ENCODE data around the gene CCDC148.

The CCDC148 gene

DNA sequence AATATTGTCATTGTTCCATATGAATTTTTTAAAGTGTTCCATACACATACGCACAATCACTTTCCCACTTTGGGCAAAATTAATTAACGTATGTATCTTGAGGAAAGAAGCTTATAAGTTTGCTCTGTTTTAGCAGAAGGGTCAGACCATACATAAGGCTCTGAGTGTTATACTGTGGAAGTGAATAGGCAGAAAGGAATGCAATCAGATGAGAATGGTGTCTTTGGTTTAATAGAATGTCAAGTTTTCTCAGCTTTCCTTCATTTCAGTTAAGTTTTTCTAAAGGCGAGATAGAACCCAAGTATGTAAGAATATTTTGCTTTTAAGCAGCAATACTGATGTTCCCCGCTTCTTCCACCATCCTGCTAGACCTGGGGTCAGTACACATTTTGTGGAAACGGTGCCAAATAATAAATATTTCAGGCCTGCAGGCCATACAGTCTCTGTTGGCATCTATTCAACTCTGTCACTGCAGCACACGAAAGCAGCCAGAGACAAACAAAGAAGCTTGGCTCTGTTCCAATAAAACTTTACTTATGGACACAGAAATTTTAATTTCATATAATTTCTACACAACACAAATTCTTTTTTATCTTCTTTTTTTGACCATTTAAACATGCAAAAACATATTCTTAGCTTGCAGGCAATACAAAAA lies 254.3 kb downstream of the CCDC148 start:
- DNase-seq, result no peak

DNA sequence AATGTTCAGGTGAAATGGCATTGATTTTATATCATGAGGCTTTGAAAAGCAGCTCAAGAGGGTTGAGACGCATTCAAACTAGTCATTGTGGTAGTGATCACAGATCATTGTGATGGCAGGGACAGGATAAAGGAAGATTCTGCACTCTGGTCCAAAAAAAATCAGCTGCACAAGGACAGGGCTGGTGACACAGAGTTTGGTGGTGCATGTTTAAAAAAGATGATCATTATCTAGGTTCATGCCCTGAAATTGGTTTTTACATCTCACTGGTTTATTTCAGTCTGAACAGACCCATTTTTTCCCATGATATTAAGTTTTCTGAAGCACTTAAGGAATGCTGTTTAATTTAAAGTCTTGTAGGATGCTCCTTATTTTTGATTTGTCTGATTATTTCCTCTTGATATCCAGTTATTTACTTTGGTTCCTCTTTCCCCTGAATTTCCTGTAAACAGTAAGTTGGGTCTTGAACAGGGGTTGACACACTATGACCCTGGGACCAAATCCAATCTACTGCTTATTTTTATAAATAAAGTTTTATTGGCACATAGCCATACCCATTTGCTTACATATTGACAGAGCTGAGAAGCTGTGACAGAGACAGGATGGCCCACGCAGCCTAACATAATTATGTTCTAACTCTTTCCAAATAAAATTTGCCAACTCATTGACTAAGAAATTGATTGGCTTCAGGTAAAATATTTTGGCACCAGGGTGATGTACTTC lies 256.5 kb downstream of the CCDC148 start:
- DNase-seq, result no peak

DNA sequence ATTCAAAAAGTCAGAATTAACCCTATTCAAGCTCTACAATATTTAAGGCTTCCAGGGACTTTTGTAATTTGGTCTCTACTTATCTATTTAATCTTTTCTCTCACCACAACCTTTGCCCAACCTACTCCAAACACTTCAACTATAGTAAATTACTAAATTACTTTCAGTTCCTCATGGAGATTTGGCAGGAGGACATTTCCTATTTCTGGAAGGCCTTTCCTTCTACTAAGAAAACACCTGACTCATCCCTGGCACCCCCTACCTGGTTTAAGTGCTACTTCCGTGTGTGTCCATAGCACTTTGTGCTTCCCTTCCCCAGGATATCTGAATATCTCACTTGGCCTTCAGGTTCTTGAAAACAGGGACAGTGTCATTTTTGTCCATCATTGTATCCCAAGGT lies 258.6 kb downstream of the CCDC148 start:
- DNase-seq, result no peak

DNA sequence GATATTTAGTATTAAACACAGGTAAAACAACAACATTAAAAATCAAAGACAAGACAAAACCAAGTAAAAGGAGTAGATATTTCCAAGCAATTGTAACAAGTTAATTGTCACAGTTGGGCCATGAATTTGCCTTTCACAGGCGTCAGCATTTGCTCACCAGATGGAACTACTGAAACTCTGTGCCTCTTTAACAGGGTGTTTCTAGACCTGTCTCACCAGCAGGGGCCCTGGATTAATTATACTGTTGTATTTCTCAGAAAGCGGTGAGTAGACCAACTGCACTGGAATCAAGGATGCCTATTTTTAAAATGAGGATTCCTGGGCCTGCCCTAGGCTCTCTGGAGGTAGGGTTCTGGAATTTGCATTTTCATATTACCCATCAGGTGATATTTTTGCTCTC lies 262.3 kb downstream of the CCDC148 start:
- DNase-seq, result peak; percentile 13 to 66

DNA sequence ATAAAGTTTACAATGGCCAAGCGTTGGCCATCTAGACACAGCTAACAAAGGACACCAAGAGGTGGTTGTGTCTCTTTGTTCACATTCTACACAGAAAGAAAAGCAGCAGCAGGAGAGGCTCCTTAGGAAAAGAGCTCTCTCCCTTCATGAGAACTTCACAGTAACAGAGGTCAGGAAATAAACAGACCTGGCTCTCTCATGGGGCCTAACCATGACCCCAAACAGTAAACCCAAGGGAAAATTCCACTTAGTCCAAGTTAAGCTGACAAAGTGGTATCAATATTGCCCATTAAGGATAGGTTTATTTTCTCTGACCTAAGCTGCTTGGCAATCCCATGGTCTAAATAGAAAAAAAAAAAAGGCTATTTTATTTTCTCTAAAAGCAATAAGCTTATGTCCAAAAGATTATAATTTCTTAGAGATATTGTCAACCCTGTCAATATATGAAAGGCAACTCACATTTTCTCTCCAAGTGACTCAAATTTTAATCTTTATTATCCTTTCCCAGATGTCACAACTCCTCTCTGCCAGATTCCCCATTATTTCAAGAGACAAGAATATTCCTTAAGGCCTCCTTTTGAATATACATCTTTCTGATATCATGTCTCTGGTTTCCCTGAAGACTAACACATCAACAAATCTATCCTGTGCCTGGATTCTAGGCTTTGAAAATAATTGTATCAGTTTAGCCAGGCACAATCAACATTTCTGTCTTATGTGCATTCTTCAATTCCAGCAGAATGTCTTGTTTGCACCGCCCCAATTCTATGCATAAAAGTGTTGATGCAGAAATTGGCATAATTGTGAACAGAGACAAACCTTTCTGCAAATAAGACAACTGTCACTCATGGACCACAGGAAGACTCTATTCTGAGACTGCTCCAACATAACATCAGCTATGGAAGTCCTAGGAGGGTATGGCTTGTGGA lies 263.8 kb downstream of the CCDC148 start:
- DNase-seq, result peak in 1 of 2 experiments; percentile 49

DNA sequence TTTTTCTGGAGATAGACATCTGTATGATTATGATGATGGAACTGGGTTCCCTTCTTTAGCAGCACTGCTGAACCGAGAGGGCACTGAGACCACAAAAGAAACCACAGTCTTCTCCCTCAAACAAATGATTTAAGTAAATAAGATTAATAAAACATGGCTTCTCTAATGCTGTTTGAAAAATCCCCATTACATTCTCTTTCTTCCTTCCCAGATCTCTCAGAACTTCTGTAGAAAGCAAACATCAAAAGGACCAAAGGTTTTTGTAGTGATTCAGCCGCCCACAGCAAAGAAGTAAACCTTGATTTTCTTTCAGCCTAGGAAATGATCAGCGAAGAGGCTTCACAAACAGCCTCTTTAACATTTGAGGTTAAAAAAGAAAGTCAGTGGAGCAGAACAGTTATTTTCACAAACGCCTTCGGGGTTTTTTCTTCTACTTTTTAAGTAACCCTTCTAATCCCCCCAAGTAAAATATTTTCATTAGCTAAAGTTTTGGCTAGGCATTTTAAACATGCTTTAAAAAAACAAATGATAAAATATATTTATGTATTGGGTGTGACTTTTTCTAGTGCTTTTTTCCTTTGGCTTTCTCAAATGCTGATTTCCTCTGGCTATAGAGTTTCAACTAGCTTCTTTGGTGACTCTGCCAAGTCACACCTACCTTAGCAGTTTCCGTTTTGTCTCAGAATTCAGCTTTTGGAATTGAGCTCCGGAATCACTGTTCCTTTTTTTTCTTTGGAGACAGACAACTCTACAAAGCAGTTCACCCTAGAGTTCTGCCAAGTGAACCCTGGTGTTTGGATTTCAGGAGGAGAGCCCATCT lies 265.3 kb downstream of the CCDC148 start:
- DNase-seq, result no peak

DNA sequence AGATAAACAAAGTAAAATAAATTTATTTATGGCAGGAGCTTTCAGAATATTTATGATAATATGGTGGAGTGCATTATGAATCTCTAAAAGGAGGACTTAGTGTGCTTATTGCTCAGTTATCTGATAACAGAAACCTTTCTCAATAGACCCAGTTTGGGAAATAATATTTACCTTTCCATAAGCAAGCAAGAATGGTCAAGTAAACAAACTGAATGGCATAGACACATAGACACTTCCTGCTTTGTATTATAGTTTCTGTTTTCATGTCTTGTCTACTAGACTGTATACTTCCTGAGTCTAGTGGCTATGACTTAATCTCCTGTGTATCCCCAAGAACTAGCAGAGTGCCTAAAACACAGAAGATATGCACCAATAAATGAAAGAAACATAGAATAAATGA lies 267.0 kb downstream of the CCDC148 start:
- no peak for DNase-seq

DNA sequence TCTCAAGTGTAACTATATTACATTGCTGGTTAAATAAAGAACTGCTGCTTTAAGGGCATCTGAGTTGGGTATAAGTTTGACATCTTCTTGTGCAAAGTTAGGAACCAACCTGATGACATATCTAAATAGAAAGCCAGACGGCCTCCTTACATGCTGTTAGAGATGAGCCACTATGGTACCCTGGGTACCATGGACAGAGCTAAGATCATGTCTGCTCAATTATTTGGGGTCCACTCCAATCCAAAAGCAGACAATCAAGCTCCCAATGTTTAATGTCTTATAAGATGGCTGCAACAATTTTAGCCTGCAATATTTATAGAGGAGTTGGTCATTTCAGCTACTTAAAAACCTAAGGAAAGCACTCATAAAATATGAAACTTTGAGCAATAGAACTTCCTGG lies 268.6 kb downstream of the CCDC148 start:
- DNase-seq, result no peak

DNA sequence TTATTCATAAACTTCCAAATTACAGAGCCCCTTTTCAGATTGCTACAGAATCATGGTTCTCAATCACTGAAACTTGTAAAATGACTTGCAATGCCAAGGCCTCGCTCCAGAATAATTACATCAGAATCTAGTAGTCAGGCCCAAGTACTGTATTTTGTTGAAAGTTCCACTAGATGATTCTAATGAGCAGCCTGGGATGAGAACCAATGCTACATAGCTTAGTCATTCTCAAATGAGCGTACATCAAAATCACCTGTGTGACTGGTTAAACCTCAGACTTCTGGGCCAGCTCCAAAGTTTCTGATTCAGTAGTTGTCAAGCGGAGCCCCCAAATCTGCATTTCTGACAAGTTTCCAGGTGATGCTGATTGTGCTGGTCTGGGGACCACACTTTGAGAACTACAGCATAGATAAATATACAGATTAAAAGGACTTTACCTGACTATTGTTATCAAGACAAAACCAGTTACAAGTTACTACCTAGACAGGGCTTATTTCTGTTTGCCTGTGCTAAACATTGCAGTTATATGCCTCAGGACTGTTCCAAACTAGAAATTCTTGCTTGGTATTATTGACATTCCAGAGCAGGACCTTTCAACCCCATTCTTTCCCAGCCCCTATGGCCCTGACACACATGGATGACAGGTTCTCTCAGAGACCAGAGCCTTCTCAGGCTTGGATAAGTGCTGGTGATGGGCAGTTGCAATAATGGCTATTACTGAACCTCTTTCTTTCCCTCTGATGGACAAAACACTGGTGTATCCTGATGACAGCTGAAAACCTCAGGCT lies 271.8 kb downstream of the CCDC148 start:
- no peak for DNase-seq

DNA sequence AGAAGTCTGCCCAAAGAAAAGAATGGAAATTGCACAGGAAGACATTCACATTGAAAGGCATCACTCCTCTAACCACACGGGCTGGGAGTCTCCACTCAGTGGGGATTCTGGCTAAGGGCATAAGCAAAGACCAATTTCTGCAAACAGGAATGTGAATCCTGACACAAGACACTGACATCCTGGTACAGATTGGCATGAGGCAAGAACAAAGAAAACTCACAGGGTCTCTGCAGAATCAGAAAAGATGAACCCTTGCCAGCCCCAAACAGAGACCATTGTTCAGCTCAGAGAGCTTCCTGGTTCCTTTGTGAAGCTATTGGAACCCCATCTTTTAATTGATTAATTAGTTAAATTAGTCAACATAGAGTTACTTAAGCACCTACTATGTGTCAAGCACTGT lies 272.6 kb downstream of the CCDC148 start:
- DNase-seq, result no peak

DNA sequence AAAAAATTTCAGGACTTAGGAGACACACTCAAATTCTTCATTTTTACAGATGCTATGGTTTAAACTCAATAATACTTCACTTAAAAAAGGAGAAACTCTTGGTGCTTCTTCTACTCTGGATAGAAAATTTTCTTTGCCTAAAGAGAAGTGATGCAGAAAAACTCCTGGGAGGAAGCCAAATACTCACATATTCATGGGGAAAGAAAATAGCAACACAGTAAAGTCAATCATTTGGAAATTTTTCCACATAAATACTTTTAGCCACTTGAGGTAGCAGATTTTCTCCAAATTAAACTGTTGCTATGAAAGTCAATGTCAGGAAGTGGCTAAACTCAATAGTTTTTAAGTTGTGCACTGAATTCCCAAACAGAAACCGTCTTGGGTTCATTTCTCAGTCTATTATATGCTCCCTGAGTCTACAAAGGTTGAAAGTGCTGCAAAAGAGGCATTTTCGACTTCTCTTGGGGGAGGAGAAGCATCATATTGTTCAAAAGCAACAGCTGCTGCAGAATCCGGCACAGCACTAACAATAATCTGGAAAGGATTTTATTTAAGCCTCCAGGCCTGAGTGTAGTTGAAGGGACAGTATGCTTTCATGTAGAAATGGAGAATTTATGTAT lies 273.8 kb downstream of the CCDC148 start:
- DNase-seq, result peak in 1 of 2 experiments; percentile 68

DNA sequence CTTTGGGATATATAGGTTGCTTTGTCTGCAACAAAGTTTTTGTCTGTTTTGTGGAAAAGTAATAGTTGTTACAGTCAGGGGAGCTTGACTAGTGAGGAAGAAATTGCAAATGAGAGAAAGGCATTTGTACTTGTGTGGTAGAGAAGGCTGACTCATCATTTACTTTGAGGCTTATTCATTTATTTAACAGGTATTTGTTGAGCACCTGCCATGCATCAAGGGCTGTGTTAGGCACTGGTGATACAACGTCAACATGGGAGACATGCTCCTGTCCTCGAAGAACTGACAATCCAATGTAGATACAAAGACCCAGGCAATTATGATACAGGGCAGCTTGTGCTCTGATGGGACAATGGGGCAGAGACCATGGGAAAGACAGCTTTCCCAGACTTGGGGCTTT lies 275.4 kb downstream of the CCDC148 start:
- no peak for DNase-seq

DNA sequence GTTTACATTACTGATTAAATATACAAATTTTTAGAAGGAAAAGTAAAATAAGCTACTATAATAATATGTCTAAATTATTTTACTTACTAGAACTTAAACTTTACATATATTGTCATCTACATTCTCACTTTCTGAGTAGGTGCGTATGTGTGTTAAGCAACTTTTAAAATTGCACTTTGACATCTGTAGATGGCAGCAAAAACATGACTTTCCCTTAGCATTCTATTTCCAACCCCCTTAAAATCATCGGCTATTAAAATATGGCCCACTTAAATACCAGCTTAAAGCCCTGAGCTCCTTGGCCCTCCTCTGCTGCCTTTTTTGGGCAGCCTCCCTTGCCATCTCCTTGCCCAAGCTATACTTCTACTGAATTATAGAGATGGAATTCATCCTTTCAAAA lies 276.9 kb downstream of the CCDC148 start:
- DNase-seq, result peak; percentile 21 to 78

DNA sequence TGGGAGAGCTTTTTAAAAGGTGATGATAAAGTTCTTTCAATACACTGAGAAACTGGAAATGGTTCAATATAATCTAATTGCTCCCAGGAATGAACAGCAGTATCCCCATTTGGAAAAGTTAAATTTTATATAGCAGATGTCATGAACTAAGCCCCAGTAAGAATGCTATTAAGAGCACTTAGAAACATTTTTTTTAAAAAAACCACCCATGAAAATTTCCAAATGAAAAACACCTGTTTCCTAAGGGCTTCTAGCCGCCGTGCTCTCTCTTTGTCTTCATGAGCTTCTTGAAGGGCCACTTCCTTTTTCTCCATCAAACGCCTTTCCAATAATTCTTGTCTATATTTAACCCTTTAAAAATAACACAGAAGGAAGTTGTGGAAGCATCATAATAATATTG lies 277.9 kb downstream of the CCDC148 start:
- peak; percentile 42 to 86 for DNase-seq

DNA sequence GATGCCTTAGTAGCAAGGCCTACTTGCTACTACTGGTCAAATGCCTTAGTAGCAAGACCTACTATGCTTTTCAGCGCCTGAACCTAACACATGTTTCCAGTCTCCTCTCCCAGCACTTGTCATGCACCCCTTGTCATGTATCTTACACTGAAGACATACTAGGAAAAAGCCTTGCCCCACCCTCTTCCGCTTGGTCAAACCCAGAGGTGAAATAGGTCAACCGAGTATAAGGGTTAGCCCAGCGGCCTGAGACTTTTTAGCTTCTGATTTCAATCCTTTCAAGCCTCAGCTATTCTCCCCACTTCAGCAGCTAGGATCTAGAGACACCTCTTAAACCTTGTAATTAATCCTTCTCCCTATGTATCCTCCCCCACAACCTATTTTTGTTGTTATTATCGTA lies 281.6 kb downstream of the CCDC148 start:
- DNase-seq, result no peak

DNA sequence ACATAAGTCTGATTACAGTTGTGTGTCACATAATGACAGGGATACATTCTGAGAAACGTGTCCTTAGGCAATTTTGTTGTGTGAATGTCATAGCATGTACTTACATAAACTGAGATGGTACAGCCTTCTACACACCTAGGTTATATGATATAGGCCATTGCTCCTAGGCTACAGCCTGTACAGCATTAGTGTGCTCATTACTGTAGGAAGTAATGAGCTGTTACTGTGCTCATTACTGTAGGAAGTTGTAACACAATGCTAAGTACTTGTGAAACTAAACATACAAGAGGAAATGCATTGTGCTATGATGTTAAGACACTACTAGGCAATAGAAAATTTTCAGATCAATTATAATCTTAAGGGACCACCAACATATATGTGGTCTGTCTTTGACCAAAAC lies 282.1 kb downstream of the CCDC148 start:
- no peak for DNase-seq

DNA sequence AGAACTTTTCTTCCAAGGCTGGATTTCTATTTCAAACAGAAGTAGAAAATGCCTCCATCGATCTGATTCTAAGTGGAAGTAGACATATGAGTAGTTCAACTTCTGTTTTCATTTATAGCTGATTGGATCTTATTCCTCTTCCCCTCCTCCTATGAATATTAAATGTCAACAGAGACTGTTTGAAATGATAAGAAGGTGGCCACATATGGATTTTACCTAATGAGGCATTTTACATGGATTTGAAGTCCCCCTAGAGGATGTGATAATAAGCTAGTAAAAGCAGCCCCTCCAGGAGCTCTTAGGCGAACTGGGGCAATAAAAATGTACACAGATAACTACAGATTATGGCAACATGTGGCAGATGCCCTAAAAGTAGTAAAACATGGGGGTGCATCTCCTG lies 283.8 kb downstream of the CCDC148 start:
- DNase-seq, result peak; percentile 33 to 81

DNA sequence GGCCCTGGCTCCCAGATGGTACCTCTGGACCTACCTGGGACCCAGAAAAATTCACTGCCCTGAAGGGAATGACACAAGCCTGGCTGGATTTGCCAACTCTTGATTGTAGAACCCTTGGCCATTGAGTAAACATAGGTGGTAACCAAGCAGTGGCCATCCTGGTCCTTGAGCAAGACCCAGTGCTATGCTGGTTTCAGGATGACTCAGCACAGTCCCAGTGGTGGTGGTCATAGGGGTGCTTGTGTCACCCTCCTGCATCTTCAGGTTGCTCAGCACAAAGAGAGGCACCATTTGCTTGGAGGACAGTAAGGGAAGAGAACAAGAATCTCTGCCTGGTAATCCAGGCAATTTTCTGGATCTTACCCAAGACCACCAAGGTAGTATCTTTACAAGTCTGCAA lies 302.0 kb downstream of the CCDC148 start:
- DNase-seq, result no peak

DNA sequence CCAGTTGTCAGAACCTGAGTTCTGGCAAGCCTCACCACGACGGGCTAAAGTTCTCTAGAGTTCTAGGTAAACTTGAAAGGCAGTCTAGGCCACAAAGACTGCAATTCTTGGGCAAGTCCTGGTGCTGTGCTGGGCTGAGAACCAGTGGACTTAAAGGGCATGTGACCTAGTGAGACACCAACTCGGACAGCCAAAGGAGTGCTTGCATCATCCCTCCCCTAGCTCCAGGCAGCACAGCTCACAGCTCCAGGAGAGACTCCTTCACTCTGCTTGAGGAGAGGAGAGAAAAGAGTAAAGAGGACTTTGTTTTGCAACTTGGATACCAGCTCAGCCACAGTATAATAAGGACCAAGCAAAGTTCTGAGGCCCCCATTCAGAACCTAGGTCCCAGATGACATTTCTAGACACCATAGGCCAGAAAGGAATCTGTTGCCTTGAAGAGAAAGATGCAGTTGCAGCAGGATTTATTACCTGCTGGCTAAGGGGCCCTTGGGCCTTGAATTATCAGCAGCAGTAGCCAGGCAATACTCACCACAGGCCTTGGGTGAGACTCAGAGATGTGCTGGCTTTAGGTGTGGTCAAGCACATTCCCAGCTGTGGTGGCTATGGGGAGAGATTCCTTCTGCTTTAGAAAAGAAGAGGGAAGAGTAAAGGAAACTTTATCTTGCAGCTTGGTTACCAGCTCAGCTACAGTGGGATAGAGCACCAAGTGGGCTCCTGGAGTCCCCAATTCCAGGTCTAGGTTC lies 303.1 kb downstream of the CCDC148 start:
- no peak for DNase-seq

DNA sequence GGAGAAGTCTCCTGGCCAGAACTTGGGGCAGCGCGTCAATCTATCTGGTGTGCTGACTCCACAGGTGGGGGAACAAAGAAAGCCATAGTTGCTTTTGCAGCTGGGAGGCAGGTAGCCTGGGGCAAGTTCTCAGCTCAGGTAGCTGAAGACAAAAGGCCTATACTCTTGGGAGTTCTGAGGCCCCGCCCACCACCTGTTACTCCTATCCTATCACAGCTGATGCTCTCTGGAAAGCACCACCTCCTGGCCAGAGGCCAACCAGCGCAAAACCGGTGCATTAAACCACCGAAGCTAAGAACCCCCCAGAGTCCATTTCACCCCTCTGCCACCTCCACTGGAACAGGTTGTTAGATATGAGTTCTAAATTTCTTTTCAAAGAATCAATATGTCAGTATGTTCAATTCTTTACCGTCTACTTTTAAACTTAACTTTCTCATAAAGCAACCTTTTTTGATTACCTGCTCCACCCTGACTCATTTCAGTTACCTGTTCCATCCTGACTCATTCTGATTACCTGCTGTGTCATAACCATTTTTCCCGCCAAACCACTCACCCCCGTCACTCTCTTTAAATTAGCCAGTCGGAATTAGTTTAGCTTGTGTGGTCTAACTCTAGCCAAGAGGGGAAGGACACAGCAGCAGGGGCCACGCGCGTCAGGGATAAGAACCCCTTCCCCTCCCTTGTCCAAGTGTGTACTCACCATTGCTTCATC lies 311.5 kb downstream of the CCDC148 start:
- no peak for DNase-seq

Data from NCI-H524 (cell line).